ENCODE results near the gene PDHX.
A peak's percentile ranks its signal among the peaks of the same experiment; 100 is the strongest.

DNA sequence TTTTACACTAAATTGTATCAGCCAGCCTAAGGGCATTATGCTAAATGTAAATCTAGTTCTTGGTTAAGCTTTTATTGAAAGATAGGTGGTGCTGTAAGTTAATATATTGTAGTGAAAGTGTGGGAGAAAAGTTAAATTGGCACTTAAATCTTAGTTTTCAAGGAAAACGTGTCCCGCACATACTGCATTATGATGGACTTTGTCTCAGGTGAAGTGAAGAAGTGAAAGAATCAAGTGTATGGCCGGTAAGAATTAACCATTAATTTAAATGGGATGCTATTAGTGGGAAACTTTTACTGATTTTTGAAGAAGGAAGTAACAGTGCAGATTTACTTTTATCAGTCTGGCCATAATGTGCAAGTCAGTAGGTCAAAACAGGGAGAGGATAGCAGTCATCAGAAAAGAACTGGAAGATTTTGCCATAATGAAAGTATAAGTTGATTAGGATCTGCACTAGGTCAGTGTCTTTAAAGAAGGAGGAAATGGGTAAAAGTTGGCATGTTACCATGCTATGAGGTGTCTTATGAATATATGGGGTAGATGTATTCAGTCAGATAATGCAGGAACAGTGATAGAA lies 81.6 kb downstream of the PDHX start:
- TF ChIP-seq, protein P1, sequence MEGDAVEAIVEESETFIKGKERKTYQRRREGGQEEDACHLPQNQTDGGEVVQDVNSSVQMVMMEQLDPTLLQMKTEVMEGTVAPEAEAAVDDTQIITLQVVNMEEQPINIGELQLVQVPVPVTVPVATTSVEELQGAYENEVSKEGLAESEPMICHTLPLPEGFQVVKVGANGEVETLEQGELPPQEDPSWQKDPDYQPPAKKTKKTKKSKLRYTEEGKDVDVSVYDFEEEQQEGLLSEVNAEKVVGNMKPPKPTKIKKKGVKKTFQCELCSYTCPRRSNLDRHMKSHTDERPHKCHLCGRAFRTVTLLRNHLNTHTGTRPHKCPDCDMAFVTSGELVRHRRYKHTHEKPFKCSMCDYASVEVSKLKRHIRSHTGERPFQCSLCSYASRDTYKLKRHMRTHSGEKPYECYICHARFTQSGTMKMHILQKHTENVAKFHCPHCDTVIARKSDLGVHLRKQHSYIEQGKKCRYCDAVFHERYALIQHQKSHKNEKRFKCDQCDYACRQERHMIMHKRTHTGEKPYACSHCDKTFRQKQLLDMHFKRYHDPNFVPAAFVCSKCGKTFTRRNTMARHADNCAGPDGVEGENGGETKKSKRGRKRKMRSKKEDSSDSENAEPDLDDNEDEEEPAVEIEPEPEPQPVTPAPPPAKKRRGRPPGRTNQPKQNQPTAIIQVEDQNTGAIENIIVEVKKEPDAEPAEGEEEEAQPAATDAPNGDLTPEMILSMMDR (IDR thresholded peaks at IDR 0.05) = peak; percentile 50 to 70 (median 60)
- TF ChIP-seq POLR2A (IDR thresholded peaks at IDR 0.05) = no peak
